Esophagus muscularis mucosa (tissue), 4 donors: Measurements from ENCODE around the gene DDA1. TPM values are rescaled to one million over a fixed set of nuclear protein-coding genes. Genes with fewer than 3 reads are reported as not detected.
"Not testable (repeated sequence)": the region's sequence is repeated elsewhere in the genome, so short reads cannot be mapped to it uniquely, and the experiment has no call there.

ENCODE experiments used
- DNase-seq: peaks from one replicate; pipeline ENCODE4 v3.0.0-alpha.2; 2017; ENCODE audit errors: extremely low spot score
- H3K27ac ChIP-seq, 4 donors: fragments of 200-600 bp; sonication (generic); replicated peaks in 1 of 4; 1 replicate in 3 of 4; 2 replicates in 1 of 4; pipeline ENCODE4 v1.5.1; 2016 to 2019; ENCODE audit warnings: mild to moderate bottlenecking in 1 of 4
- H3K27me3 ChIP-seq, 4 donors: fragments of 200-600 bp; sonication (generic); one replicate each; pipeline versions ENCODE4 v1.5.1 to v1.6.0; 2016 to 2019
- H3K36me3 ChIP-seq, 4 donors: fragments of 200-600 bp; sonication (generic); one replicate each; pipeline ENCODE4 v1.5.1; 2016 to 2019
- H3K4me1 ChIP-seq, 4 donors: fragments of 200-600 bp; sonication (generic); one replicate each; pipeline ENCODE4 v1.5.1; 2016 to 2019
- H3K4me3 ChIP-seq, 4 donors: fragments of 200-600 bp; sonication (generic); 1 replicate in 2 of 4; 2 replicates in 2 of 4; pipeline ENCODE4 v1.5.1; 2016 to 2019; ENCODE audit warnings: mild to moderate bottlenecking in 4 of 4, moderate library complexity in 1 of 4
- H3K9me3 ChIP-seq, 4 donors: fragments of 200-600 bp; sonication (generic); 1 replicate in 3 of 4; 2 replicates in 1 of 4; pipeline ENCODE4 v1.5.1; 2016 to 2019
- EP300 ChIP-seq: sonication (generic); formaldehyde crosslinking; IDR thresholded peaks from one replicate; pipeline ENCODE4 v1.6.1; 2017; ENCODE audit warnings: antibody characterized with exemption
- POLR2A ChIP-seq: fragments of 450-650 bp; IDR thresholded peaks from one replicate; pipeline ENCODE4 v1.6.1; 2017; ENCODE audit warnings: antibody characterized with exemption, moderate library complexity, mild to moderate bottlenecking, low read depth
- POLR2AphosphoS5 ChIP-seq, 2 donors: sonication (generic); formaldehyde crosslinking; IDR thresholded peaks; one replicate each; pipeline ENCODE4 v1.6.1; 2017; ENCODE audit warnings: antibody characterized with exemption in 2 of 2
- WGBS: methylation state at CpG from one replicate; pipeline ENCODE4 v1.1.5; 2018; 5-methylcytosine and 5-hydroxymethylcytosine counted together
- intact Hi-C: fragments of 100-400 bp; cut with DNase I; formaldehyde crosslinking; loops from one replicate; pipeline ENCODE4 v1.15.1; 2023
- total RNA-seq, 4 donors: library from RNA; depleted of rRNA; stranded (reverse); fragments of >200 nt; gene quantifications; one replicate each; pipeline versions ENCODE4 v1.1.0 to v1.2.1, GENCODE V29; 2016
- TF ChIP-seq, protein P1 (sequence below), 3 experiments: fragments of 200-600 bp in 2 of 3; fragments of 450-650 bp in 1 of 3; sonication (generic) in 2 of 3; IDR thresholded peaks; one replicate each; pipeline ENCODE4 v1.5.1; 2017 to 2019; ENCODE audit warnings: antibody characterized with exemption in 3 of 3, mild to moderate bottlenecking in 2 of 3, moderate library complexity in 1 of 3

DDA1 gene
- total RNA-seq, 4 donors from 2014 or later, result 12.0 to 25.4 (median 20.9) TPM

GRCh38 chr19:17293605-17294004 lies 15.8 kb upstream of the DDA1 start:
- intact Hi-C loops, result loop anchor here (5.0 kb wide), 1 partner anchor 99 kb away; the partner anchor contains the start of gene CCDC194

DNA sequence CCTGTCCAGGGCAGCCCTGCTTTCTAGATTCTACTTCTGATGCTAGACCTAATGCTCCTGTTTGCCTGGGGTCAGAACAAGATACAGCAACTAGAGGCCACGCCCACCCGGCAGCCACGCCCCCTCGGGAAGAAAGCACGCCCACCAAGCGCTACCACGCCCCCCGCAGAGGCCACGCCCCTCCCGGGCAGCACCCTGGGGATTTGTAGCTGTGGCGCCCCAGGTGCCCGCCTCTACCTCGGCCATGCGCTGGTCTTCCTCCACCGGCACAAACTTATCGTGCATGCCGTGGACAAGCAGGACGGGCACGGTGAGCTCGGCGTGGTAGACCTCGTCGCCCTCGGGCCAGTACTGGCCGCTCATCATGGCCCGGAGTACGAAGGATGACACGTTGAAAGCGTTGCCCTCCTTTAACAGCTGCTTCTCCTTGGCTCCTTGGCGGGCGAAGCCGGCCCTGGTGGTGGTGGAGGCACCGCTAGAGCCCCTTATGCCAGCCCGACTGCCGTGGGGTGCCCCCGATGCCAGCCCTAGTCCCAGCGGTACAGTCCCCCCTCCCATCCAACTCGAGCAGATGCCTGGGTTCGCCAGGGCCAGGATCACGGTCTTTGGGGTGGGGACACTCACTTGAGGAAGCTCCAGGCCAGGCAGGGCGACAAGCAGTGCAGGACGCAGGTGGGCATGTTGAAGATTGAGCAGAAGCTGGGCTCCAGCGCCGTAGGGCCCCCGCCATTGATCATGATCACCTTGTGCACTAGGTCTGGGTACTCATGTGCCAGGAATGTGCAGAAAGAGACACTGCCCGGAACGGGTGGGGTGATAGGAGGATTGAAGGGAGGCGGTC lies 15.1 kb upstream of the DDA1 start:
- H3K4me3 ChIP-seq, result no peak overlapping the region
- DNase-seq, result peak; percentile 70
- 75% methylated on average over 36 of the region's 48 CpGs for WGBS
- peaks cover 0 to 30% (median 19%) of the 10 kb centered on the region in 4 donors for H3K4me1 ChIP-seq
- H3K27me3 ChIP-seq, result no peaks in the 10 kb centered on the region
- intact Hi-C loops, result loop anchor here (5.0 kb wide), 1 partner anchor 98 kb away; the partner anchor contains the start of gene CCDC194
- H3K27ac ChIP-seq, result no peak overlapping the region
- no peak for TF ChIP-seq EP300
- TF ChIP-seq POLR2A, result no peak
- peaks cover 0 to 5% (median 0%) of the 10 kb centered on the region in 4 donors for H3K9me3 ChIP-seq
- H3K36me3 ChIP-seq, result peaks cover 3 to 28% (median 18%) of the 10 kb centered on the region in 4 donors

More at GRCh38 chr19:17293605-17294004, 15.8 kb upstream of the DDA1 start:
- Histone ChIP-seq H3K4me1 (peaks cover 0 to 34% (median 21%) of the 10 kb centered on the region in 4 donors), H3K27ac (no peak overlapping the region), H3K36me3 (peaks cover 3 to 28% (median 18%) of the 10 kb centered on the region in 4 donors), H3K4me3 (no peak overlapping the region), H3K27me3 (no peaks in the 10 kb centered on the region), H3K9me3 (peaks cover 0 to 5% (median 0%) of the 10 kb centered on the region in 4 donors)
- no peak for TF ChIP-seq POLR2A
- no peak for TF ChIP-seq POLR2AphosphoS5 (IDR thresholded peaks at IDR 0.05)
- no peak for TF ChIP-seq EP300
- TF ChIP-seq, protein P1, sequence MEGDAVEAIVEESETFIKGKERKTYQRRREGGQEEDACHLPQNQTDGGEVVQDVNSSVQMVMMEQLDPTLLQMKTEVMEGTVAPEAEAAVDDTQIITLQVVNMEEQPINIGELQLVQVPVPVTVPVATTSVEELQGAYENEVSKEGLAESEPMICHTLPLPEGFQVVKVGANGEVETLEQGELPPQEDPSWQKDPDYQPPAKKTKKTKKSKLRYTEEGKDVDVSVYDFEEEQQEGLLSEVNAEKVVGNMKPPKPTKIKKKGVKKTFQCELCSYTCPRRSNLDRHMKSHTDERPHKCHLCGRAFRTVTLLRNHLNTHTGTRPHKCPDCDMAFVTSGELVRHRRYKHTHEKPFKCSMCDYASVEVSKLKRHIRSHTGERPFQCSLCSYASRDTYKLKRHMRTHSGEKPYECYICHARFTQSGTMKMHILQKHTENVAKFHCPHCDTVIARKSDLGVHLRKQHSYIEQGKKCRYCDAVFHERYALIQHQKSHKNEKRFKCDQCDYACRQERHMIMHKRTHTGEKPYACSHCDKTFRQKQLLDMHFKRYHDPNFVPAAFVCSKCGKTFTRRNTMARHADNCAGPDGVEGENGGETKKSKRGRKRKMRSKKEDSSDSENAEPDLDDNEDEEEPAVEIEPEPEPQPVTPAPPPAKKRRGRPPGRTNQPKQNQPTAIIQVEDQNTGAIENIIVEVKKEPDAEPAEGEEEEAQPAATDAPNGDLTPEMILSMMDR (IDR thresholded peaks at IDR 0.05), result no peak
- 86% methylated on average over 14 of the region's 14 CpGs for WGBS
- no peak for DNase-seq

DNA sequence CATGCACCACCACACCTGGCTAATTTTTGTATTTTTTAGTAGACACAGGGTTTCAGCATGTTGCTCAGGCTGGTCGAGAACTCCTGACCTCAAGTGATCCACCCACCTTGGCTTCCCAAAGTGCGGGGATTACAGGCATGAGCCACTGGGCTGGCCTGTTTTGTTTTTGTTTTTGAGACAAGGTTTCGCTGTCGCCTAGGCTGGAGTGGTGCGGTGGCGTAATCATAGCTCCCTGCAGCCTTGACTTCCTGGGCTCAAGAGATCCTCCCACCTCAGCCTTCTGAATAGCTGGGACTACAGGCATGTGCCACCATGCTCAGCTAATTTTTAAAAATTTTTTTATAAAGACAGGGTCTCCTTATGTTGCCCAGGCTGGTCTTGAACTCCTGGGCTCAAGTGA lies 13.8 kb upstream of the DDA1 start:
- H3K4me3 ChIP-seq, H3K27me3 ChIP-seq, H3K27ac ChIP-seq, DNase-seq, H3K9me3 ChIP-seq, intact Hi-C loops: not testable (repeated sequence)
- H3K4me1 ChIP-seq, result peaks cover 0 to 32% (median 18%) of the 10 kb centered on the region in 4 donors
- WGBS, result 98% methylated on average over 6 of the region's 6 CpGs
- H3K36me3 ChIP-seq, result peaks cover 3 to 33% (median 21%) of the 10 kb centered on the region in 4 donors

DNA sequence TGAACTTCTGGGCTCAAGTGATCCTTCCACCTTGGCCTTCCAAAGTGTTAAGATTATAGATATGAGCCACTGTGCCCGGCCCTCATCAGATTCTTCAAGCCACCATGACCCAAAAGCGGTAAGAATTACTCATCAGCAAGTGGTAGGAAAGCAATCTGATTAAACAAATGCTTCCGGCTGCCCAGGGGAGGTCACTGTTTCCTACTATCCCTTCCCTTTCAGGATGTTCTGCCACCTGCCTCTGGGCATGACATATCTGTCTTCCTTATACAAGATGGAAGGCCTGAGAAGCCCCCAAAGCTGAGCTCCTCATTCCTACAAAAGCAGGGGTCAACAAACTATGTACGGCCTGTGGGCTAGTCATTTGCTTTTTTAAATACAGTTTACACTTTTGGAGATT lies 13.1 kb upstream of the DDA1 start:
- TF ChIP-seq, protein P1 (IDR thresholded peaks at IDR 0.05), result no peak
- TF ChIP-seq POLR2AphosphoS5 (IDR thresholded peaks at IDR 0.05) (no peak), POLR2A (no peak), EP300 (no peak)
- H3K4me1 ChIP-seq, result peaks cover 0 to 39% (median 25%) of the 10 kb centered on the region in 4 donors
- intact Hi-C loops, result no loop called here
- H3K9me3 ChIP-seq, result peaks cover 0 to 5% (median 0%) of the 10 kb centered on the region in 4 donors
- H3K36me3 ChIP-seq, result peaks cover 3 to 41% (median 25%) of the 10 kb centered on the region in 4 donors
- no peak overlapping the region for H3K27ac ChIP-seq
- peak; percentile 70 for DNase-seq
- H3K4me3 ChIP-seq, result no peak overlapping the region
- H3K27me3 ChIP-seq, result no peaks in the 10 kb centered on the region
- 57% methylated on average over 4 of the region's 4 CpGs for WGBS

GRCh38 chr19:17296976-17297375 lies 12.4 kb upstream of the DDA1 start:
- WGBS, result 87% methylated on average over 6 of the region's 6 CpGs
- intact Hi-C loops, result no loop called here
- TF ChIP-seq POLR2AphosphoS5 (IDR thresholded peaks at IDR 0.05) (no peak), POLR2A (no peak), EP300 (no peak)
- TF ChIP-seq, protein P1 (IDR thresholded peaks at IDR 0.05), result no peak
- no peaks in the 10 kb centered on the region for H3K27me3 ChIP-seq
- H3K4me3 ChIP-seq, result no peak overlapping the region
- peaks cover 0 to 44% (median 30%) of the 10 kb centered on the region in 4 donors for H3K4me1 ChIP-seq
- H3K27ac ChIP-seq, result no peak overlapping the region
- H3K36me3 ChIP-seq, result peaks cover 3 to 42% (median 26%) of the 10 kb centered on the region in 4 donors
- DNase-seq, result no peak
- peaks cover 0 to 5% (median 0%) of the 10 kb centered on the region in 4 donors for H3K9me3 ChIP-seq
